Activated CD4-positive, alpha-beta T cell treated with anti-CD3 and anti-CD28 coated beads, Interleukin-10, Interleukin-2, amounts not matched to agents 100 ng/mL and 50 ng/mL, durations not matched to agents 16 hours and 8 hours (primary cell): ENCODE data around the gene B4GAT1.
A peak's percentile ranks its signal among the peaks of the same experiment; 100 is the strongest.
"Not testable (repeated sequence)": the region's sequence is repeated elsewhere in the genome, so short reads cannot be mapped to it uniquely, and the experiment has no call there.

ENCODE experiments used
- DNase-seq: peaks from one replicate; pipeline ENCODE4 v3.0.0-alpha.2; 2020

The B4GAT1 gene

DNA sequence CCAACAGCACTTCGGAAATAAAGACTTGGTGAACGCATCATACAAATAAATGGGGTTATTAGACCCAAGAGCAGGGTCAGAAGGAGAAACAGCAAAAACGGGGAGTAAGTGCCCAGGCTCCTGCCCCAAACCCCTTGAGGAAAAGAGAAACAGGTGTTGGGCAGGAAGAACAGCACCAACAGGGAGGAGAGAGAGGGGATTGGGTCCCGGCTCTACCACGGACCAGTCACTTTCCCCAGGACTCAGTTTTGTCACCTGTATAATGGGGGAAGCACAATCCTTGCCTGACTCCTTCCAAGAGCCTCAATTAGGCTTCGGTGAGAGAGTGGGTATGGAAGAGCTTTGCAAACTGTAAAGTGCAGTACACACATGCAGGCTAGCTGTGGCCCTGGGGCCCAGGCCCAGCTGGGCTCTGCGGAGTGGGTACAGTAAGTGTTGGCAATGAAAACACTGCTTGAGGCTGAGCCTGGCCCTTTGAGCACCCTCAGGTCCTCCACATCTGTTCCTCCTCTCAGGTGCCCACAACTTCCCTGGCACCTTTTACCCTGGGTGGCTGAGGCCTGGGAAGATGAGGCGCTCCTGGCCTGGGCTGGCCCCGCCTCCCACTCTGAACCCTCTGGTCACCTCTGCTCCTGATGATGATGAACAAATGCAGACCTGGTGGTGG is 15.2 kb upstream of the B4GAT1 start:
- no peak for DNase-seq

DNA sequence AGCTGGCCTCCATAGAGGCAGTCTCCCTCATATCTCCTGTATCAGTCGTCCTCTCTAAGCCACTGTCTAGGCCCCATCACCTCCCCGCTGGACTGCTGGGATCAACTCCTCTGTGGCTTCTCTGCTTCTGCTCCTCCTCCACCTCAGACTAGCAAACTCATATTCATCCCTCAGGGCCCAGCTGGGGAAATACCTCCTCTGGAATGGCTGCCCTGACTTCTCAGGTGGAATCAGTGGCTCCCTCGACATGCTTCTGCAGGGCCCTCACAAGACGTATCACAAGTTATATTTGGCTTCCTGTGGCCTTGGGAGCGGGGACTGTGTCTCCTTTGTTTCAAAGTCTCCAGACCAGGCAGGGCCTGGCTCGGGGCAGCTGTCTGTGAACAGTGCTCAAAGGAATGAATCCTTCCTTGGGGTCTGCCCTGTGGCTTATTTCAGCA is 14.1 kb upstream of the B4GAT1 start:
- no peak for DNase-seq

DNA sequence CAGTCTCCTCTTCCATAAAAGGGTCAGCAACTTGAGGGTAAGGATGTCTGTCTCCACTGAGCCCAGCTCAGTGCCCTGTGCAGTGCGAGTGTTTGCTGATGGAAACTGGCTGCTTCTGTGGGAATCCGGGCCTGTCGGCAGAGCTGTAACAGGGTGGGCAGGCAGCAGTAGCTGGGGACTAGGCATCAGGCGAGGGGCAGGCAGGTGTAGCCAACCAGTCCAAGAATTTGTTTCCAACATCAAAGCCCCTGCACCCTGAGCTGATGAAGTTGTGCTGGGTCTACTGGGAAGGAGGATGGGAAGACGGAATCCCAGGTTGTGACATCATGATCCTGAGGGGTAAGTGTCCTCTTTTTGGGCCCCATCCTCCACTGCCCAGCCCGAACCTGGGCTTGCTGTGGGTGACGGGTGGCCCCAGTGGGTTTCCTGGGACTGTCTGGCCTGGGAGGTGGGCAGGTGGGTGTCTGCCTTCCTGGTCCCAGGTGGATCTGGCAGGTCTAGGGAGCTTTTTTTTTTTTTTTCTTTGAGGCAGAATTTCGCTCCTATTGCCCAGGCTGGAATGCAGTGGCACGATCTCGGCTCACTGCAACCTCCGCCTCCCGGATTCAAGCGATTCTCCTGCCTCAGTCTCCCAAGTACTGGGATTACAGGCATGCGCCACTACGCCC is 13.1 kb upstream of the B4GAT1 start:
- no peak for DNase-seq

DNA sequence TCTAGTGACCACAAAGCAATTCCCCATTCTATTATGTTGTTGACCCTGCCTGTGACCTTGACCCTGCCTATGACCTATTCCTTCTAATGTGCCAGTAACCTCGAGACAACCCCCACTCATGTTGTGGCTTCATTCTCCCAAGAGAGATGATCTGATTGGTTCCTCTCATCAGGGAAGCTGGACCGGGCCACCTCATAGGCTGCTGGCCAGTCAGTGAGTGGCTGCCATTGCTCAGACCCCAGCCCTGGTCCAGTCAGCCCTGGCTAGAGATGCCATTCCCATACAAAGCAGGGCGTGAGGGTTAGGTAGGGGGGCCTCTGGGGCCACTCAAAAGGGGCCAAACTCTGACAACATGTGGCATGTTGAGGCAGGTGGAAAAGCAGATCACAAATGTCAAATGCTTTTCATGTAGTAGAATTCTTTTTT is 12.2 kb upstream of the B4GAT1 start:
- no peak for DNase-seq

DNA sequence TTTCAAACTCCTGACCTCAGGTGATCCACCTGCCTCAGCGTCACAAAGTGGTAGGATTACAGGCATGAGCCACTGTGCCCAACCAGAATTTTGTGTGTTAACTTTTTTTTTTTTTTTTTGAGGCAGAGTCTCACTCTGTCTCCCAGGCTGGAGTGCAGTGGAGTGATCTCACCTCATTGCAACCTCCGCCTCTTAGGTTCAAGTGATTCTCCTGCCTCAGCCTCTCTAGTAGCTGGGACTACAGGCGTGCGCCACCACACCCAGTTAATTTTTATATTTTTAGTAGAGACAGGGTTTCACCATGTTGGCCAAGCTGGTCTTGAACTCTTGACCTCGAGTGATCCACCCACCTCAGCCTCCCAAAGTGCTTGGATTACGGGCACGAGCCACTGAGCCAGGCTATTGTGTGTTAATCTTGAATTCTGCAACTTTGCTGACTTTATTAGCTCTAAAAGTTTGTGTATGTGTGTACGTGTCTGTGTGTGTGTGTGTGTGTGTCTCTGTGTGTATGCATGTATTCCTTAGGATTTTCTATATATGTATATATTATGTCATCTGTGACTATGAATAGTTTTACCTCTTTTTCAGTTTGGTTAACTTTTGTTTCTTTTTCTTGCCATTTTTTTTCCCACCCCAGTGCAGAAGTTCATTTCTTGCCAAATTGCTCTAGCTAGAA is 3.3 kb upstream of the B4GAT1 start:
- DNase-seq = not testable (repeated sequence)

DNA sequence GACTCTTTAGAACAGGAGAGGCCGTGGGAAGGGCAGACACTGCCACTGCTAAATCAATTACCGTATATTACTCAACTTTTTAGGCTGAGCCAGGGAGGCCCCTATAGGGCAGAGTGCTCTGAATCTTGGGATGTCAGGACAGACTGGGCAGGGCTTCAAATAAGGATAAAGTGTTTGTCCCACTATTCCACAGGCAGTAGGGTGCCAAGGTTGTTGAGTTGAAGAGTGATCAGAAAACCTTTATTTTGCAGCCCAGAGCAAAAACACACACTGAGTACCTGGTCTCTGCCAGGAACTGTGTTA is 1.6 kb upstream of the B4GAT1 start:
- DNase-seq = no peak

DNA sequence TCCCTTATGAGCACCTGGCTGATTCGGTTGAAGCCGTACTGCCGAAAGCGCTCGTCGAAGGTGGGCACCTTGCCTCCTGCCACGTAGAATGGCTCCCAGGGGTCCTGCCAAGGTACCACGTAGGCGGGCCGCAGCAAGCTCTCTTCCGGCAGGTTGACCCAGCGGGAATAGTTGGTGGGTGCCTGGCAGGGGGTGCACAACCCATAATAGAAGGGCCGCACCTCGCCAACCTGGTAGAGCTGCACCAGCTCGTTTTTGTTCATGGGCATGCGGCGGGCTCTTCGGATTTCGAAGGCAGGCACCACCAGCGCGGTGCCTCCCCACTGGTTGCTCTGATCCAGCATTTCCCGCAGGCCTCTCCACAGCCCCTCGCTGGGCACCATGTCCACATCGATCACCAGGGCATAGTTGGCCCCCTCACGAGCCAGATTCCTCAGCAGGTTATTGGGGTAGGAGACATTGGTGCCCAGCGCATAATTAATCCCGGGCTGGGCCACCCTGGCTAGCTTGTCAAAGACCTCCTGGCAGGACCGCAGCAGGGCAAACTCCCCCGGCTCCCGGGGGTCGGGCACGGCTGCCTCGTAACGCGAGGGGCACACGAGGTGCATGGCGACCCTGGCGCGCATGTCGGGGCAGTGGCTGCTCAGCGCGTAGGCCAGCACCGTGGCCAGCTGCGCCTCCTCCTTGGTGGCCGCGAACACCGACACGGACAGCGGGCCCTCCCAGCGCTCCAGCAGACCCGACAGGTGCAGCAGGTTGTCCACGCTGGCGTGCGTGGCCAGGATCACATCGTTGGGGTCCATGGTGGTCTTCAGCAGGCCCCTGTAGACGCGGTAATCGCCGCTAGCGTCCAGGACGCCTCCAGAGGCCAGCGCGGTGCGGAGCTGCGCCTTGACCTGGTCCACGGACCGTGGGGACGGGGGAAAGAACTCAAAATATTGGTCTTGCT is 679 bp downstream of the B4GAT1 start:
- no peak for DNase-seq

DNA sequence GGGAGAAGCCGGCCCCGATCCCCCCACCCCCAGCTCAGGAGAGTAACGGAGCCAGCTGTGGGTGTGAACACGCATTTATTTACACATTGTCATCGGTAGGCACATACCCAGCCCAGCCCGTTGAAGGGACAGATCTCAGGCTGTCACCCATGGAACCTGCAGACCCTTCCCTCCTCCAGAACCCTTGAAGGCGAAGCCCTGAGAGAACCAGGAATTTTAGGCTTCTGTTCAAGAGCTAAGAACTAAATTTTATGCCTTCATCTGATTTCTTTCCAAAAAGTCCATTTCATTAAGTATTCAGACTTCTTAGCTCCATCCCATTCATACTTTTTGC is 2.1 kb downstream of the B4GAT1 start:
- DNase-seq = no peak

DNA sequence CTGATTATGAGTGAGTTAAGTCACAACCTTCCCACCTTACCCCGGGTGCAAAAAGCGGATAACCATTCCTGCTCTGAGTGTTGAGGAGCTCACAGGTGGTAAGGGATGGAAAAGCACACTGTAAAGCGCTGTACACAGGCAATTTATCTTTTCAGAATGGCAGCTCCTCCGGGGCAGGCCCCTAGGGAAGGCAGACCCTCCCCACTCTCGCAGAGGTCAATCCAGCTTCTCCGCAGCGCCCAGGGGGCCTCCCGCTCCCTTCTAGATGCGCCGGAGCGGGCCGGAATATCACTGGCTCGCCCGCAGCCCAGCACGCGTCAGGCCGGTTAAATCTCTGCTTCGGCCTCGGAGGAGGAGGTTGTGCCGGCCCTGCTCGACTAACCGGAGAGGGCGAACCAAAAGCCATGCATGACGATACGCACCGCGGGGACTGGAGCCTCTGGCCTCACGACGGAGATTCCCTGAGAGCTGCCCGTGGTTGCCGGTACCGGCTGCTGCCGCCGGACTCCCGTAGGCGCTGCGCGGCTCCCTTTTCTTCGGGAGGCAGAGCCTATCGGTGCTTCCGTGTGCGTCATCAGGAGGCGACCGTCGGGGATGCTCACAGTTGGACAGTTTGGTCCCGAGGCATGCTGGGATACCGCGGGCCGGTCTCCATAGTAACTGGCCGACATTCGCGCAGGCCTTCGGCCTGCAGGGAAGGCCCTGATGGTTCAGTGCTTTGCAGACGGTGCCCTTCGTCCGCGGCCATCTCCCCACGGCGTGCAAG is 2.7 kb downstream of the B4GAT1 start, which contains the start of gene BRMS1:
BRMS1 (minus strand) TSS at position 555 of the 766 bp plus-strand sequence. CDS start 2,870 bp downstream, outside the sequence.
- peak; percentile 98 for DNase-seq

DNA sequence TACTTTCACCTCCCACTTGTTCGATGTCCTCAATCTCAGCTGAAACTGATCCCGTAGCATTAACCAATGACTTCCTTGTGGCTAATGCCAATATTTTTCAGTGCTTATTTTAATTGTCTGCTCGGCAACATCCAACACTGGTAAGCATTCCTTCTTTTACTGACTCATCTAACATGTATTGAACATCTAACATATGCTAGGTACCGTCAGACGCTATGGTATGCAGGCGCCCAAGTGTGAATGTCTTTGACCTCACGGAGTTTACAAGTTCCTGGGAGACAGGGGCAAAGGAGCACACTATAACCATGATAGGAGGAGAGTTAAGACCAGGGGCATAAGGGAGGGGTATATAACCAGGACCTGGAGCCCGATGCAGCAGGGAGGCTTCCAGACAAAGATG is 4.3 kb downstream of the B4GAT1 start:
- no peak for DNase-seq

DNA sequence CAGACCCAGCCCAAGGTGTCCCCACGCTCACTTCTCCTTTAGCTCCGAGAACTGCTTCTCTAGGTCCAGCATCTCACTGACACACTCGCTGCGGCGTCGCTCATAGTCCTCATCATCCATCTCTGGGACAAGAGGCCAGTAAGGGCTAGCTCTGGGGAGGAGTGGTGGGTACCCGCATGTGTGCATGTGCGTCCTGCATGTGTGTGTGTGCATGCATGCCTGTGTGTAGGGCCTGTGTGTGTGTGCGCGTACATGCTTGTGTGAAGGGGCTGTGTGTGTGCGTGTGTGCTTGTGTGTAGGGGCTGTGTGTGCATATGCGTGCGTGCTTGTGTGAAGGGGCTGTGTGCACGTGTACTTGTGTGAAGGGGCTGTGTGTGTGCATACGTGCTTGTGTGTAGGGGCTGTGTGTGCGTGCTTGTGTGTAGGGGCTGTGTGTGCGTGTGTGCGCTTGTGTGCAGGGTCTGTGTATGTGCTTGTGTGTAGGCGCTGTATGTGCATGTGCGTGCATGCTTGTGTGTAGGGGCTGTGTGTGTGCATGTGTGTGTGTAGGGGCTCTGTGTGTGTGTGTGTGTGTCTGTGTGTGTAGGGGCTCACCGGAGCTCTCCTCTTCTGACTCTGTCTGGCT is 5.8 kb downstream of the B4GAT1 start:
- no peak for DNase-seq

DNA sequence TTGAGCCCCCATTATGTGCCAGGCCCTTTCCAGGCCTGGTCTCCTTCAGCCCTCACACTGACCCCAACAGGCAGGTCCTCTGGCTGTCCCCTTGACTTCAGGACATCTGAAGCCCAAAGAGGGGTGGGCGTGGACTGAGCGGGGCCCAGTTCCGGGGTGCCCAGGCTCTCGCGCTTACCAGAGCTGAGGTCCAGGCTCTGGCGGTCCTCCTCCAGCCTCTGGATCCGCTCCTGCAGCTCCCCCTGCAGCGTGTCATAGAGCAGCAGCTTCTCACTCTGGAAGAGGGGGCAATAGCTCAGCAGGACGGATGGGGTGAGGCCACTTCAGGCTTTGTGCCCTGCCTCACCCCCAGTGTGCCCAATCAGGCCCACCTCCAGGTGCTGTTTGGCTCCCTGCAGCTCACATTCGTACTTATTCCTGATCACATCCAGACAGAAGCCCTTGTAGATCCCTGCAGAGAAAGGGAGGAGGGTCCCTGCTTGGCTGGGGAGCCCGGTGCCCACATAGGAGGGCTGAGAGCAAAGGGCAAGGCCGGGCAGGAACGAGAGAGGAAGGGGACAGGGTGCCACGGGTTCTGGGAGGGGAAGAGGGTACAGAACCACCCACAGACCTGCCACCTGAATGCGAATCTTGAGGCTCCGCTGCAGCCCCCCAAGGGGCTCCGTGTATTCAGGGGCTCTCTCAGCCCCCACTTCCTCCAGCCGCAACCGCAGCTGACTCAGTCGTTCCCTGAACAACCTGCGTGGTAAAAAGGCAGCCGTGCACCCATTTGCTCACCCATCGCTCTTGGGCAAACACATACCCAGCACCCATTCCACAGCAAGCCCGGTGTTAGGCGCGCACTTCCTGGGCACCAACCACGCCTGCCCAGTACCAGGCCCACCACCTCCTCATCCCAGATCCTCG is 6.6 kb downstream of the B4GAT1 start:
- no peak for DNase-seq

DNA sequence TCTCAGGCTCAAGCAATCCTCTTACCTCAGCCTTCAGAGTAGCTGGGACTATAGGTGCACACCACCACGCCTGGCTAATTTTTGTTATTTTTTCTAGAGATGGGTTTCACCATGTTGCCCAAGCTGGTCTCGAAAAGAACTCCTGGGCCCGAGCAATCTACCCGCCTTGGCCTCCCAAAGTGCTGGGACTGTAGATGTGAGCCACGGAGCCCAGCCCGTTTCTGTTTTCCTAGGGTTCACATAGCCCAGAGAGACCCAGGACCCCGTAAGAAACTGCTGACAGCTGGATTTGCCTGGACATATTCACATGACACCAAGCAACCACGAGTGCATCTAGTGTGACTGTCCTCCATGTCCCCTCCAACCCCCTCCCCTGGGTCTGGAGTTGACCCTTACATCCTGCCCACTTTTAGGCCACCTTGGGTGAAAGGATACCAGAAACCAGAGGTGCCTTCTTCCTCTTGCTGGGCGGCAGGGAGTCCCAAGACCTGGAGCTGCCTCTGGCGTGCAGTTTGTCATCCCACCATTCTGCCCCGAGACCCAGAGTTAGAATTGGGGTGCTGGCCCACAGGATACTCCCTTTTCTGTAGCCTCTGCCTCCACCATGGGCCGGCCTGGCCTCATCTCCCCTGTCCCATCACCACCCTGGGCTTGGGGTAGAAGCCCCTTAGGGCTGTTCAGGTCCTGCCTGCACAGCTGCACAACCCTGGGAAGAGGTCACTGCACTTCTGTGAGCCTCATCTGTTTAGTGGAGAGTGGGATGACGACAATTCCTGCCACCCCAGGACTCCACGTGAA is 7.5 kb downstream of the B4GAT1 start:
- no peak for DNase-seq

DNA sequence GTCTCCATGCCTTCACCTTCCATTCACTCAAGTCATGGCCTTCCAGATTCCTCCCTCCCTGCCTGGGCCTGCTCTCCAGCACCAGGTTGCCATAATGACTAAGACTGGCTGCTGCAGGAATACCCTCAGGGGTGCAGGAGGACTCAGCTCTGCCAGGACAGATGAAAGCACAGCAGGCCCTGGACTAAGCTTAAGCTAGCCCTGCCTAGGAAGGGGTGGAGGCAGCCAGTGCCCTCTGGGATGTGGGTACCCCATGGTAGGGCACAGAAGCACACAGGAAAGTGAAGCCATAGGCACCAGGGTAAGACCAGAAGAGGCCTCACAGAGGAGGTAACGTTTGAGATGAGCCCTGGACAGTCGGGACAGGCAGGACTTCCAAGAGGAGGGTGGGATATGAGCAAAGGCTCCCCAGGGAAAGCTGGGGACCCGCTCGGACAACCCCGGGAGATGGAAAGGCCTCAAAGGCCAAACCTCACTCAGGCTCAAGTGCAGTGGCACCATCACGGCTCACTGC is 8.2 kb downstream of the B4GAT1 start:
- no peak for DNase-seq

DNA sequence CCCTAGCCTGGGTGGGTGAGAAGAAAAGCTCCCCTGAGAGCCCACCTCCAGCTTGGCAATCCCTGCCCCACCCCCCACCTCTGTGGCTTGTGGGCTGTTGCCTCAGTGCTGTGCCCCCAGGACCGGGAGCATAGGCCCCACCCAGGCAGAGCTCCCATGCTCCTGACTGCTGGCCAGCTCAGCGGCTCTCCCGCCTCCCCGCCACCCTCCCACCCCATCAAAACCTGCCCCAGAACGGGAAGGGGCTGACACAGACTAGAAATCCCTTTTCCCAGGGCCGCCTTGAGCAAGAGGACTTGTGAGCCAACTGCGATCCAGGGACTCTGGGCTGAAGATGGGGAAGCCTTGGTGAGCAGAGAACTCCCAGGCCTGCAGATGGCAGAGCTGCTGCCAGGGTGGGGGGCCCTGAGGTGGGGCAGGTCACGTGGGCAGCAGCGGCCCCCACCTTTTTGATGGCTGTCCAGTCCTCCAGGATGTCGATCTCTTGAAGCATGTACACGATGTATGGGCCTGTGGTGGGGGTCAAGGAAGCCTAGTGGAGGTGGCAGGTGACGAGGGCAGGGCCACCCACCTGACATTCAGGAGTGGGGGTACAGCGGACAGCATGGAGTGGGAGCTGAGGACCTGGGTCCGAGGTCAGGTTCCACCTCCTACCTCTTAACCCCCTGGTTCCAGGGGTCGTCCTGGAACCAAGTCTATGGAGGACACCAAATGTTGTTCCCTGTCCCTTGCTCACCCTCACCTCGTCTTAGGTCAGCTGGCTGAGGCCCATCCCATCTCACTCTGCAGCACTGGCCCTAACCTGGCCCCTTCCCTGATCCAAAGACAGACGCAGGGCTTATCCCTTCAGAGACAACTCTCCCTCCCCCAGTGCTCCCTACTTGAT is 8.9 kb downstream of the B4GAT1 start:
- DNase-seq = no peak

DNA sequence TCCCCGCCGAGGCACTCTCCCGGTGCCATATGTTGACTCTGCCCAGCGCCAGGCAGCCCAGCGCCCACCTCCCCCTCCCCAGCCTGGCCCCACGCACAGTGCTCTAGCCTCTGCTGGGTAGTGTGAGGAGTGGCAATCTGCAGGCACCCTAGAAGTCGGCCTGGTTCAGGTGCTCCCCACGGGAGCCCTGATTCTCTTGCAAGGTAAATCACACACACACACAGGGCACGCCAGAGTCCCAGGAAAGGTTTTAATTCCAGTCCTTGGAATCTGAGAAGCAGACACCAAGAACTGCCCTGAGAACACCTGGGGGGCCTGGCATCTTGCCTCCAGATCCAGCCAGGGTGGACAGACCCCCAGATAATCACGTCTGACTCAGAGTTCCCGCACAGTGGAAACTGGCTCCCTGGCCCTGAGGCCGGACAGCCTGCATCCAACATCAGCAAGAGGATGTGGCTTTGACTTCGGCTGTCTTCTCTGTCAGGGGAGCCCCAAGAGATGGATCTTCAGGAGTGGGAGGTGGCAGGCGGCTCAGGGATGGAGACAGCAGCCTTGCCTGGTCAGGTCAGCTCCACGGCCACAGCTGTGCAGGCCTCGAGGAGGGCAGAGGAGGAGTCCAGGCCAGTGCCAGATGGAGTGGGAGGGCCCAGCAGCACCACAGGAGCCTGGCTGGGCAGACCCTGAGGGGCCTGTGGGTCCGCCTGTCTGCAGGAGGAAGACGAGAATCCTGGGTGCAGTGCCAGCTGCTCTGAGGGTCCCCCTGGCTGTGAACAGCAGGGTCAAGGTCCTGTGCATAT is 10.1 kb downstream of the B4GAT1 start:
- DNase-seq = no peak

DNA sequence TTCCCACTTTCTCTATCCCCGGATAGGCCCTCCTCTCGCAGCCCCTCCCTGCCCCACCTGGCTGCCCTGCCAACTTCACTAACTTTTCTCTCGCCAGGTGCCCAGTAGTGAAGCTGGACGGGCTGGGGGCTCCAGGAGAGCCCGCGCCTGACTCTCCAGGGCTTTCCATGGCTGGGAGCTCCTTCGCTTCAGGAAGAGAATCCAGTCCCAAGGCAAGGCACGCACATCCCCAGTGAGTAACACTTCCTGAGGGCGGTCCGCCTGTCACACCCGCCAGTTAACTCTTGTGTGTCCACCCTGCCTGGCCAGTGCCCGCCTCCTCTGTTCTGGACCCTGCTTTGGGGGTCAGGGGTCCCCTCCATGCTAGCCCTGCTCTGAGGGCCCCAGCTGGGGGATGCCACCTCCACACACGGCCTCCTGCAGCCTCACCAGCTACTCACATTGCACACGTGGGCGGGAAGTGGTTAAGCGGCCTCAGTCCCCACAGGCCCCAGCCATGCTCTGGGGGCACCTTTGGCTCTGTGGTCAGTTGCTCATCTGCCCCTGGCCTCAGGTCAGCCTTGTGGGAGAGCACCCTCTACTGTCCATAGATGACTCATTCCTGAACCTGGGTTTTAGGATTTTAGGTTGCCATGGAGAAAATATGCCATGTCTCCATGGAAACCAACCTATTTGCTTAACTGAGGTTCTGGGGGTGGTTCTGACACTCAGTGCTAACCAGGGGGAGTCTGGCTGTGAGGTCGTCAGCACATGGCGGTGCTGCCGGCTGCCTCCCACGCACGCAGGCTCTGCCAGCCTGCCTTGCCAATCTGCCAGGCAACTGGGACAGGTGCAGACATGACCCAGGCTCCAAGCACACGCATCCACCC is 11.0 kb downstream of the B4GAT1 start, which contains the start of gene RIN1:
RIN1 (minus strand) TSS at position 201 of the 869 bp plus-strand sequence; CDS start at position 169, 32 bp downstream.
- peak; percentile 84 for DNase-seq
